ENCODE data around the gene NEURL1B. TPM values are rescaled to one million over a fixed set of nuclear protein-coding genes. Genes with fewer than 3 reads are reported as not detected.

Gene NEURL1B
- total RNA-seq, 1 experiment from 2014 or later: 2.8 TPM

GRCh38 chr5:172712610-172713009 lies 71.5 kb downstream of the NEURL1B start:
- Mint-ChIP-seq H3K4me3 (ENCODE audit: low read depth, unreplicated experiment) (peak overlapping the region; percentile 27), H3K4me1 (ENCODE audit: low read depth, unreplicated experiment) (peaks cover 8% of the 10 kb centered on the region), H3K27me3 (ENCODE audit: unreplicated experiment) (peaks cover 45% of the 10 kb centered on the region), H3K27ac (ENCODE audit: unreplicated experiment) (no peak overlapping the region), H3K9me3 (ENCODE audit: low read depth, unreplicated experiment) (no peaks in the 10 kb centered on the region), H3K36me3 (ENCODE audit: insufficient read depth, unreplicated experiment) (peaks cover 6% of the 10 kb centered on the region)
- CTCF ChIA-PET: interaction anchor here (1.0 to 1.1 kb wide), 2 partner anchors 53 to 216 kb away, joined by 4 to 9 read pairs; no protein-coding TSS in a partner anchor
- intact Hi-C loops (cut with micrococcal nuclease; ENCODE audit: unreplicated experiment): no loop called here
- no peak for DNase-seq
- no TSS peak for BruUV-seq (replicated peaks)
- TF ChIP-seq CTCF (IDR thresholded peaks at IDR 0.05; ENCODE audit: unreplicated experiment): no peak

DNA sequence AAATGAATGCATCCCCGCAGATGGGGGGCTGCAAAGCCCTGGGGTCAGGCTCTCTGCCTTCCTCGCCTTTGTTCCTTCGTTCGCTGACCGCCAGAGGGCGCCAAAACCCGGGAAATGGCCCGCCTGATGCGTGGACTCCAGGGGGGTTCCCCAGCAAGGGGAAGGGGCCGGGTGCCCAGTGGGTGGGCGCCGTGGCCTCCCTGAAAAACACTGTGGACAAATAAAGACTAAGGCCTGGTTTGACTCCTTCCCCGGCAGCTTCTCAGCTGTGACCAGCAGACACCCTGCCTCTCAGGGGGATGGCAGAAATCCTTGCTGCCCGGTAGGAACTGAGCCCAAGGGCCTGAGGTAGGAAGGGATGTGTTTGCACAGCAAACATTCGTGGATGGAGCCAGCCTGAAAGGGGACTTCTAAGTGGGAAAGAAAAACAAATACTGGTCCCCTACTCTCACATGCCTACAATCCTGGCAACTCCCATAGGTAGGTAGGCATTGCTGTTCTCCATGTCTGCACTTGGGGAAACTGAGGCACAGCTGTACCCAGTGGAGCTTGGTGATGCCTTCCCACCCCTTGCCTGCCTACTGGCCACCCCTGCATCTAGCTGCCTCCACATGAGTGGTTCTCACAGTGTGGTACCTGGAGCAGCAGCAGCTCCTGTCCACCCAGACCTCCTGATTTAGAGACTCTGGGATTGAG lies 72.2 kb downstream of the NEURL1B start:
- no peak overlapping the region for H3K27ac Mint-ChIP-seq (ENCODE audit: unreplicated experiment)
- H3K36me3 Mint-ChIP-seq (ENCODE audit: insufficient read depth, unreplicated experiment): peaks cover 6% of the 10 kb centered on the region
- peaks cover 39% of the 10 kb centered on the region for H3K27me3 Mint-ChIP-seq (ENCODE audit: unreplicated experiment)
- peak; percentile 81 for DNase-seq
- CTCF ChIA-PET: interaction anchor here (1.0 to 1.1 kb wide), 2 partner anchors 52 to 215 kb away, joined by 4 to 9 read pairs; no protein-coding TSS in a partner anchor
- no peaks in the 10 kb centered on the region for H3K9me3 Mint-ChIP-seq (ENCODE audit: low read depth, unreplicated experiment)
- peak overlapping the region; percentile 27 for H3K4me3 Mint-ChIP-seq (ENCODE audit: low read depth, unreplicated experiment)
- intact Hi-C loops (cut with micrococcal nuclease; ENCODE audit: unreplicated experiment): no loop called here
- BruUV-seq (replicated peaks): no TSS peak
- H3K4me1 Mint-ChIP-seq (ENCODE audit: low read depth, unreplicated experiment): peaks cover 8% of the 10 kb centered on the region
- TF ChIP-seq CTCF (IDR thresholded peaks at IDR 0.05; ENCODE audit: unreplicated experiment): peak; percentile 97

DNA sequence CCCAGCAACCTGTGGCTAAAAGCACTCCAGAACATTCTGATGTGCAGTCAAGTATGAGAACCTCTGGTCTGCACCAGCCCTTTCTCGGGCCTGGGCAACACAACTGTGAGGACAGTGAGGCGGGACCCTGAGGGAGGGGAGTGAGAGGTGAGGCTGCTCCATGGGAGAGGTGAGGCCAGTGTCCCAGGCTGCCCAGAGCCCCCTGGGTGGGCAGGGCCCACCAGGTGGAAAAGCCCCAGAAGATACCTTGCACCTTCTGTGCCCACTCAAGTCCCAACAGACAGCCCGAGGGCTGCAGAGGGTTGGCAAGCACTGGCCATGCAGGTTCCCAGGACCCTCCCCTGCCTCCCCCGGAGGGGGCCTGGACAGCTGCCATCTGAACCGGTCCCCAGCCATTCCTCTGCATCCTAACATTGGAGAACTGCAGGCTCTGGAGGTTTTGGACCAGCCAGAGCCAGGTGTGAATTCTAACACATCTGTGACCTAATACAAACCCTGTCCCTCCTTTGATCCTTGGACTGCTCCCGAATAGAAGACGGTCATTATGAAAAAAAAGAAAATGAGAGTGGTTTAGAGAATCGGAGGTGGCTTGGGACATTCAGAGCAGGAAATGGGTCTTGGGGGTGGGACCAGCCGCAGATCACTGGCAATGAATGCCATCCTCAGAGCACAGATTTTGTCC lies 72.9 kb downstream of the NEURL1B start:
- intact Hi-C loops (cut with micrococcal nuclease; ENCODE audit: unreplicated experiment): no loop called here

More for the DNA sequence above, 72.9 kb downstream of the NEURL1B start:
- no peak overlapping the region for H3K27ac Mint-ChIP-seq (ENCODE audit: unreplicated experiment)
- DNase-seq: no peak
- no peaks in the 10 kb centered on the region for H3K9me3 Mint-ChIP-seq (ENCODE audit: low read depth, unreplicated experiment)
- H3K36me3 Mint-ChIP-seq (ENCODE audit: insufficient read depth, unreplicated experiment): peaks cover 6% of the 10 kb centered on the region
- no peak for TF ChIP-seq CTCF (IDR thresholded peaks at IDR 0.05; ENCODE audit: unreplicated experiment)
- CTCF ChIA-PET: interaction anchor here (0.6 to 1.8 kb wide), 20 partner anchors 11 to 245 kb away, joined by 3 to 30 read pairs (median 4); partner anchors contain the start of genes DUSP1 and RPL26L1
- BruUV-seq (replicated peaks): no TSS peak
- peaks cover 38% of the 10 kb centered on the region for H3K27me3 Mint-ChIP-seq (ENCODE audit: unreplicated experiment)
- peaks cover 8% of the 10 kb centered on the region for H3K4me1 Mint-ChIP-seq (ENCODE audit: low read depth, unreplicated experiment)
- no peak overlapping the region for H3K4me3 Mint-ChIP-seq (ENCODE audit: low read depth, unreplicated experiment)

Measured in Calu3 (cell line).